Gastroesophageal sphincter (tissue), 4 donors: ENCODE measurements around the gene GPR83. TPM values are rescaled to one million over a fixed set of nuclear protein-coding genes. Genes with fewer than 3 reads are reported as not detected.
A peak's percentile ranks its signal among the peaks of the same experiment; 100 is the strongest.

Experiments used
- ATAC-seq: fragments of 150-250 bp; one replicate; pipeline ENCODE4 v1.9.1; 2016; ENCODE audit warnings: mild to moderate bottlenecking, moderate library complexity
- H3K27ac ChIP-seq, 4 donors: fragments of 200-600 bp; sonication (generic) in 3 of 4; 1 replicate in 3 of 4; 2 replicates in 1 of 4; pipeline ENCODE4 v1.5.1; 2016 to 2019
- H3K27me3 ChIP-seq: fragments of 200-600 bp; sonication (generic); one replicate; pipeline ENCODE4 v1.5.1; 2019
- H3K36me3 ChIP-seq, 2 donors: fragments of 200-600 bp; sonication (generic); one replicate each; pipeline ENCODE4 v1.5.1; 2019; ENCODE audit warnings: control low read depth in 1 of 2
- H3K4me1 ChIP-seq, 3 donors: fragments of 200-600 bp; sonication (generic); 1 replicate in 2 of 3; 2 replicates in 1 of 3; pipeline ENCODE4 v1.5.1; 2016 to 2019; ENCODE audit warnings: control low read depth in 2 of 3
- H3K4me3 ChIP-seq, 2 donors: fragments of 200-600 bp; sonication (generic); one replicate each; pipeline ENCODE4 v1.5.1; 2019; ENCODE audit warnings: mild to moderate bottlenecking in 1 of 2, moderate library complexity in 1 of 2
- H3K9me3 ChIP-seq, 3 donors: fragments of 200-600 bp; sonication (generic); one replicate each; pipeline ENCODE4 v1.5.1; 2017 to 2019; ENCODE audit warnings: control low read depth in 2 of 3
- EP300 ChIP-seq: sonication (generic); formaldehyde crosslinking; IDR thresholded peaks from one replicate; pipeline ENCODE4 v1.6.1; 2017; ENCODE audit warnings: antibody characterized with exemption, mild to moderate bottlenecking
- POLR2A ChIP-seq, 2 donors: fragments of 450-650 bp; IDR thresholded peaks; one replicate each; pipeline ENCODE4 v1.6.1; 2017; ENCODE audit warnings: antibody characterized with exemption in 2 of 2, mild to moderate bottlenecking in 2 of 2, moderate library complexity in 1 of 2
- POLR2AphosphoS5 ChIP-seq: sonication (generic); formaldehyde crosslinking; IDR thresholded peaks from one replicate; pipeline ENCODE4 v1.6.1; 2017; ENCODE audit warnings: antibody characterized with exemption
- WGBS, 2 donors: methylation state at CpG; one replicate each; pipeline ENCODE4 v1.1.5; 2018; ENCODE audit warnings: low coverage in 1 of 2; 5-methylcytosine and 5-hydroxymethylcytosine counted together
- total RNA-seq, 4 donors: library from RNA; depleted of rRNA; stranded (reverse); fragments of >200 nt; gene quantifications; one replicate each; pipeline ENCODE4 v1.1.0, GENCODE V29; 2016
- TF ChIP-seq, protein P1 (sequence below), 4 experiments: fragments of 200-600 bp in 2 of 4; fragments of 450-650 bp in 2 of 4; sonication (generic) in 1 of 4; IDR thresholded peaks; one replicate each; pipeline ENCODE4 v1.5.1; 2017 to 2019; ENCODE audit warnings: antibody characterized with exemption in 4 of 4, mild to moderate bottlenecking in 2 of 4, moderate library complexity in 2 of 4

The GPR83 gene
- total RNA-seq, 4 donors from 2014 or later: 0.27 to 0.62 (median 0.35) TPM; not detected in 1

DNA sequence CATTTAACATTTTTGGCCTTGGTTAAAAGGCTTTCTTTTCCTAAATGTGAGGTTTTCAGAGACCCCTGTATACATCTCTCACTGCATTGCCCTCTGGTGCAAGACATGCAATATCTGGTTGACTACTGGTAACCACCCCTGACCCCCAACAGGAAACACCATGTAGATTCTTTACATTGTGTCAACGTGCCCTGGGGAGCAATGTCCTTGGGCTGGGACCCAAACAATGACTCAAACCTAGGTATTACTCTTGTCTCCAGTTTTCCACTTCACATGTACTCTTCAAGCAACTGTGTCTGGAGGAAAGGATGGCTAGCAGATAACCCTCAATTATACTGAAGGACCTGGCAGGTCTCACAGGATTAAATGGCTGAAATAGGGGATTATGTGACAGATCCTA, 1.1 kb upstream of the GPR83 start:
- H3K27me3 ChIP-seq: peaks cover 59% of the 10 kb centered on the region
- no peak overlapping the region for H3K4me3 ChIP-seq
- no peaks in the 10 kb centered on the region for H3K36me3 ChIP-seq
- peaks cover 0 to 14% (median 0%) of the 10 kb centered on the region in 3 donors for H3K4me1 ChIP-seq
- 30 to 33% methylated on average over 1 of the region's 1 CpG for WGBS, 2 donors
- ATAC-seq: no peak
- no peaks in the 10 kb centered on the region for H3K9me3 ChIP-seq
- no peak overlapping the region for H3K27ac ChIP-seq
- TF ChIP-seq, protein P1, sequence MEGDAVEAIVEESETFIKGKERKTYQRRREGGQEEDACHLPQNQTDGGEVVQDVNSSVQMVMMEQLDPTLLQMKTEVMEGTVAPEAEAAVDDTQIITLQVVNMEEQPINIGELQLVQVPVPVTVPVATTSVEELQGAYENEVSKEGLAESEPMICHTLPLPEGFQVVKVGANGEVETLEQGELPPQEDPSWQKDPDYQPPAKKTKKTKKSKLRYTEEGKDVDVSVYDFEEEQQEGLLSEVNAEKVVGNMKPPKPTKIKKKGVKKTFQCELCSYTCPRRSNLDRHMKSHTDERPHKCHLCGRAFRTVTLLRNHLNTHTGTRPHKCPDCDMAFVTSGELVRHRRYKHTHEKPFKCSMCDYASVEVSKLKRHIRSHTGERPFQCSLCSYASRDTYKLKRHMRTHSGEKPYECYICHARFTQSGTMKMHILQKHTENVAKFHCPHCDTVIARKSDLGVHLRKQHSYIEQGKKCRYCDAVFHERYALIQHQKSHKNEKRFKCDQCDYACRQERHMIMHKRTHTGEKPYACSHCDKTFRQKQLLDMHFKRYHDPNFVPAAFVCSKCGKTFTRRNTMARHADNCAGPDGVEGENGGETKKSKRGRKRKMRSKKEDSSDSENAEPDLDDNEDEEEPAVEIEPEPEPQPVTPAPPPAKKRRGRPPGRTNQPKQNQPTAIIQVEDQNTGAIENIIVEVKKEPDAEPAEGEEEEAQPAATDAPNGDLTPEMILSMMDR (IDR thresholded peaks at IDR 0.05): no peak
- TF ChIP-seq POLR2AphosphoS5: no peak

DNA sequence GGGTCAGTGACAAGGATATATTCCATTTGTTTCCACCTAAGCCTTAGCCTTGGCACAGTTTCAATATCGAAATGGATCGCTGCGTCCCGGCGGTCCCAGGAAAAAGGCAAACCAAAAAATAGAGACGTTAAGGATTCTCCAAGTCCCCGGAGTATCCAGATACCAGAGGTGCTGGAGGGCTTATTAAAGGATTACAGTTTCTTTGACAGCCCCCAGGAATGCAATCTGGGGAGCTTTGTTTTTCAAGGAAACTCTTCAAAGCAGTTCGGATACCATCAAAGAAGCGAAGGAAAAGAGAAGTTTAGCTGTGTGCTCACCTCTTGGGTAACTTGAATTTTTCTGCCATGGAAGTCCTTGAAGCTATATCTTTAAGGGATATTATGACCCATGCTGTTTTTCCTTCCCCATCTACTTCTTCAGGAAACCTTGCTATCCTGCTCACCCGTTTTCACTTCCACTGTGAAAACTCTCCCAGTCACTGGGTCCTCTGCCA, 600 bp upstream of the GPR83 start:
- 20 to 22% methylated on average over 6 to 9 of the region's 10 CpGs for WGBS, 2 donors
- H3K9me3 ChIP-seq: no peaks in the 10 kb centered on the region
- no peaks in the 10 kb centered on the region for H3K36me3 ChIP-seq
- TF ChIP-seq, protein P1 (IDR thresholded peaks at IDR 0.05): no peak
- TF ChIP-seq POLR2AphosphoS5 (no peak), EP300 (no peak), POLR2A (IDR thresholded peaks at IDR 0.05) (no peak)
- H3K27ac ChIP-seq: no peak overlapping the region
- no peak for ATAC-seq
- peaks cover 0 to 14% (median 0%) of the 10 kb centered on the region in 3 donors for H3K4me1 ChIP-seq
- H3K4me3 ChIP-seq: peak overlapping the region in 1 of 2 donors; percentile 43
- peaks cover 59% of the 10 kb centered on the region for H3K27me3 ChIP-seq

DNA sequence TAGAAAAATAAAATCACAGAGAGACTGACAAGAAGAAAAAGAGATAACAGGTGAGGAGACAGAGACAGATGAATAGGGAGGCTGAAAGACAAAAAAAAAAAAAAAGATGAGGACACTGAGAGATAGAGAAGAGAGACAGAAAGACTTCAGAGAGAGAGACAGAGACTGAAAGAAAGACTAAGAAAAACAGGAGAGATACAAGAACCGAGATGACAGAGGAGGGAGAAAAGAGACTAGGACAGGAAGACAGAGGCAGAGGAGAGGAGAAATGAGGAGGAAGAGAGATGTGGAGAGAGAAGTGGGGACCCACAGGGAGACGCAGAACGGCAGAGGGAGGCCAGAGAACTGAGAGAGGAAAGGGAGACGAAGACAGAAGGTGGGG, 771 bp downstream of the GPR83 start:
- H3K27ac ChIP-seq: no peak overlapping the region
- no peak for ATAC-seq
- TF ChIP-seq POLR2A (IDR thresholded peaks at IDR 0.05) (no peak), EP300 (no peak), POLR2AphosphoS5 (no peak)
- TF ChIP-seq, protein P1 (IDR thresholded peaks at IDR 0.05): no peak
- H3K36me3 ChIP-seq: no peaks in the 10 kb centered on the region
- peak overlapping the region in 1 of 2 donors; percentile 43 for H3K4me3 ChIP-seq
- peaks cover 59% of the 10 kb centered on the region for H3K27me3 ChIP-seq
- H3K9me3 ChIP-seq: no peaks in the 10 kb centered on the region
- whole genome bisulfite sequencing, 2 donors: 12 to 21% methylated on average over 4 of the region's 4 CpGs
- H3K4me1 ChIP-seq: peaks cover 0 to 14% (median 0%) of the 10 kb centered on the region in 3 donors

DNA sequence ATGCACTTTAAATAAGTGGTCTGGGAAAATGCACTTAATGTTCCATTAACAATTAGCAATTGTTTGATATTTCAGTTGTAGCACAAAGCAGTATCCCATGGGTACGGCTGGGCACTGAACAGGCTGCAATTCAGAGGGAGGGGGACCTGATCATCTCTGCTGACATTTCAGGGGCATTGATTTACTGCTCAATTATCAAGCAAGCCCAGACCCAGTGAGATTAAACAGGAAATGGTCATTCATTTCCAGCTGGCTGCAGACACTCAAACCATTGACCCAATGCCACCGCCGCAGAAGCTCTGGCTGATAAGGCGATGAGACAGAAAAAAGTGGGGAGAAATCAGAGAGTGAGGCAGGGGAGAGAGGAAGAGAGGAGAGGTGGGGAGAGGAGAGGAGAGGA, 1.2 kb downstream of the GPR83 start:
- H3K9me3 ChIP-seq: no peaks in the 10 kb centered on the region
- WGBS, 2 donors: 30 to 33% methylated on average over 4 of the region's 4 CpGs

DNA sequence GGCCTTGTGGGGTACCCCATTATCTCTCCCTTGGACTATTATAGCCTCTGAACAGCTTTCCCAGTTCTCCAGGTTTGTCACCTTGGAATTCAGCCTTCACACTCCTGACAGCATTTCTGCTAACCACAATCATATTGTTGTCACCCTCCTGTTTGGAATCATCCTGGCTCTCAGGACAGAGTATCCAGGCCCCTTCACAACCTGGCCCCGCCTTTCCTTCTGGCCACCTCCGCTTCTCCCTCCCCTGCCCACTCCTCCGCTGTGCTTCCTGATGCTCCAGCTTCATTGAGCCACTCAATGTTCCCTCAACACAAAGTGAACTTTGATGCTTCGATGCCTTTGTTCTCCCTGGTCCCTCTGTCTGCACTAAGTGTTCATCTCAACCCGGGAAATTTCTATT, 3.1 kb downstream of the GPR83 start:
- ATAC-seq: no peak
- H3K27me3 ChIP-seq: peaks cover 49% of the 10 kb centered on the region
- WGBS, 2 donors: 80% methylated on average over 2 to 5 of the region's 5 CpGs
- H3K36me3 ChIP-seq: no peaks in the 10 kb centered on the region
- H3K4me3 ChIP-seq: no peak overlapping the region
- H3K9me3 ChIP-seq: no peaks in the 10 kb centered on the region
- TF ChIP-seq POLR2A (IDR thresholded peaks at IDR 0.05): no peak
- TF ChIP-seq, protein P1 (IDR thresholded peaks at IDR 0.05): no peak
- TF ChIP-seq EP300: no peak
- no peak for TF ChIP-seq POLR2AphosphoS5
- peaks cover 0 to 14% (median 0%) of the 10 kb centered on the region in 3 donors for H3K4me1 ChIP-seq
- no peak overlapping the region for H3K27ac ChIP-seq

More for the DNA sequence above, 1.2 kb downstream of the GPR83 start:
- Histone ChIP-seq H3K27me3 (peaks cover 59% of the 10 kb centered on the region), H3K36me3 (no peaks in the 10 kb centered on the region), H3K27ac (no peak overlapping the region), H3K4me1 (peaks cover 0 to 14% (median 0%) of the 10 kb centered on the region in 3 donors), H3K4me3 (no peak overlapping the region)
- TF ChIP-seq POLR2AphosphoS5 (no peak), POLR2A (IDR thresholded peaks at IDR 0.05) (no peak), EP300 (no peak)
- TF ChIP-seq, protein P1 (IDR thresholded peaks at IDR 0.05): no peak
- no peak for ATAC-seq
